SK-N-MC (cell line): ENCODE results near the gene CALD1.
A peak's percentile ranks its signal among the peaks of the same experiment; 100 is the strongest.

Experiments used
- DNase-seq: peaks from one replicate; pipeline ENCODE4 v3.0.0-alpha.2; 2011; ENCODE audit warnings: low read depth, low spot score
- H3K27ac ChIP-seq: fragments of 200-600 bp; sonication (generic); 2 replicates; pipeline ENCODE4 v1.5.1; 2016; ENCODE audit warnings: mixed run types
- H3K36me3 ChIP-seq: fragments of 200-600 bp; sonication (generic); 2 replicates; pipeline ENCODE4 v1.6.1; 2017; ENCODE audit warnings: antibody characterized with exemption, low read length, mixed read lengths; ENCODE audit not compliant: insufficient read depth
- H3K4me3 ChIP-seq: fragments of 200-600 bp; sonication (generic); 2 replicates; pipeline ENCODE4 v1.5.1; 2016
- H3K9ac ChIP-seq: fragments of 200-600 bp; sonication (generic); 2 replicates; pipeline ENCODE4 v1.8.0; 2017; ENCODE audit warnings: mixed run types, mixed read lengths; ENCODE audit not compliant: insufficient read length
- H3K9me3 ChIP-seq: fragments of 200-600 bp; sonication (generic); 2 replicates; pipeline ENCODE4 v1.6.1; 2017; ENCODE audit warnings: low read depth, mild to moderate bottlenecking, antibody characterized with exemption, low read length, moderate library complexity, mixed read lengths
- EZH2 ChIP-seq: fragments of 200-600 bp; sonication (generic); IDR thresholded peaks from one replicate; pipeline ENCODE4 v1.6.1; 2017; ENCODE audit warnings: antibody characterized with exemption
- FOXP2 ChIP-seq: optimal IDR thresholded peaks from 2 replicates; pipeline ENCODE3; 2011; ENCODE audit warnings: mild to moderate bottlenecking, moderate library complexity; ENCODE audit not compliant: insufficient read depth; ENCODE audit errors: extremely low read length, control extremely low read depth
- POLR2AphosphoS5 ChIP-seq: IDR thresholded peaks from 2 replicates; pipeline ENCODE4 v1.6.1; 2012; ENCODE audit warnings: mild to moderate bottlenecking, low read depth, low read length, borderline replicate concordance

Gene CALD1

GRCh38 chr7:134901389-134902020, 122.1 kb downstream of the CALD1 start:
- TF ChIP-seq EZH2 = no peak
- TF ChIP-seq FOXP2 = no peak
- TF ChIP-seq POLR2AphosphoS5 = no peak

DNA sequence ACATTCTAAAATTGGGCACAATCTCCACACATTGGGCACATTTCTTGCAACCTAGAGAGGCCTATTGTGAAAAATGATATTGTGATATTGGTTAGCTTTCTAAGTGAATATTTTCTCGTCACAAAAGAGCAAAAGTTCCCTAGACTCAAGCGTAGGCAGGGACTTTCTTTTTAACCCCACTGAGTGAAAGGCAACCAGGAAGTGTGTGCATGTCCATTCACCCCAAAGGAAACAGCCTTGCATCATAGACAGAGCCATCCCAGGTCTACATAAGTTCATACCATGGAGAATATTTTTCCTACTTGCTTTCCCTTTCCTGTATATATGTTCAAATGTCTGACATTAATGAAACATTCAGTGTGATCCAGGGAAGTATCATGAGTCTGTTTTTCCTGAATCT, 122.6 kb downstream of the CALD1 start:
- H3K9ac ChIP-seq = no peak overlapping the region
- H3K9me3 ChIP-seq = no peaks in the 10 kb centered on the region
- DNase-seq = no peak
- no peak for TF ChIP-seq EZH2
- TF ChIP-seq FOXP2 = no peak
- no peak for TF ChIP-seq POLR2AphosphoS5
- H3K27ac ChIP-seq = no peak overlapping the region
- H3K36me3 ChIP-seq = no peaks in the 10 kb centered on the region
- no peak overlapping the region for H3K4me3 ChIP-seq

More at GRCh38 chr7:134901389-134902020, 122.1 kb downstream of the CALD1 start:
- H3K36me3 ChIP-seq = no peaks in the 10 kb centered on the region
- no peak for DNase-seq
- no peak overlapping the region for H3K9ac ChIP-seq
- no peak overlapping the region for H3K27ac ChIP-seq
- no peaks in the 10 kb centered on the region for H3K9me3 ChIP-seq
- H3K4me3 ChIP-seq = no peak overlapping the region

GRCh38 chr7:134903073-134903790, 123.8 kb downstream of the CALD1 start:
- no peak for DNase-seq
- Histone ChIP-seq H3K9ac (no peak overlapping the region), H3K9me3 (no peaks in the 10 kb centered on the region), H3K36me3 (no peaks in the 10 kb centered on the region), H3K27ac (no peak overlapping the region), H3K4me3 (no peak overlapping the region)
- TF ChIP-seq FOXP2 (no peak), POLR2AphosphoS5 (no peak), EZH2 (no peak)

GRCh38 chr7:134905375-134905774, 125.9 kb downstream of the CALD1 start:
- Histone ChIP-seq H3K36me3 (no peaks in the 10 kb centered on the region), H3K4me3 (peak overlapping the region; percentile 35; the same call in 1 of the 2 replicates), H3K9me3 (no peaks in the 10 kb centered on the region), H3K9ac (no peak overlapping the region), H3K27ac (no peak overlapping the region)
- DNase-seq = peak; percentile 20
- TF ChIP-seq EZH2 (no peak), FOXP2 (no peak), POLR2AphosphoS5 (no peak)

GRCh38 chr7:134907000-134907399, 127.6 kb downstream of the CALD1 start:
- Histone ChIP-seq H3K4me3 (no peak overlapping the region), H3K9me3 (no peaks in the 10 kb centered on the region), H3K9ac (no peak overlapping the region), H3K36me3 (no peaks in the 10 kb centered on the region), H3K27ac (no peak overlapping the region)
- TF ChIP-seq EZH2 = no peak
- no peak for TF ChIP-seq POLR2AphosphoS5
- TF ChIP-seq FOXP2 = no peak
- DNase-seq = no peak

DNA sequence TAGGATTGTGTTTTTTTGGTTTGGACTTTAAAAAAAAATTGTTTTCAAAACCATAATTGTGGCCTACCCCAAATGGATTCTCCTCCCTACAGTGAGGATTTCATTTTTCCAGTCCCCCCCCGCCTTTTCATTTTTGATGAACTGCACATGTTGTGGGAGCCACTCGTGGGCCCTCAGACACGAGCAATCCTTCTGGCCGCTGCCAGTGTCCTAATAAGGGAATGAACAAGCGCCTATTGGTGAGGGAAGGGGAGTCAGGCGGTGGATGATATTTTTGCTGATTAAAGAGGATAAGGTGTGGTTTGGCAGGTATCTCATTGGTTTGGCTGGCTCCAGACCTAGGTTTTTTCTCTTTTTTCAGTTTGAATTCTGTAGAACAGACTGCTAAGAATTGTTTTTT, 128.2 kb downstream of the CALD1 start:
- no peak for TF ChIP-seq EZH2
- no peak for TF ChIP-seq POLR2AphosphoS5
- TF ChIP-seq FOXP2 = no peak
- no peak for DNase-seq
- Histone ChIP-seq H3K9me3 (no peaks in the 10 kb centered on the region), H3K4me3 (no peak overlapping the region), H3K27ac (no peak overlapping the region), H3K36me3 (no peaks in the 10 kb centered on the region), H3K9ac (no peak overlapping the region)

DNA sequence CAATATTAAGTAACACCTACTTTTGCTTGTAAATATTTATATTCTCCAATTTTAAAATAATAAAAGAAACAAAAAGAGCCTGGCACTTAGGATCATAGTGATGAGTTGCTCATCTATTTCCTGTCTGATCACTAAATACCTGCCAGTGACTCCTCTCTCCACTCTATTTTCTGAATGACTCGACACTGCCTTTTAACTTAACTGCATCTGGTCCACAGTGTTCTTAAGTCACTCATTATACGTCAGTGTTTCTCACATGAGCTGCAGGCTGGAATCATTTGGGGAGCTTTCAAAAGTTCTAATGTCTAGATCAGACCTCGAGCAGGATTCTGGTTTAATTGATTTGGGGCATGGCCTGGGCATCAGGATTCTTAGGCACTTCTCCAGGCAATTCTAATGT, 128.9 kb downstream of the CALD1 start:
- Histone ChIP-seq H3K27ac (no peak overlapping the region), H3K4me3 (no peak overlapping the region), H3K9ac (no peak overlapping the region), H3K9me3 (no peaks in the 10 kb centered on the region), H3K36me3 (no peaks in the 10 kb centered on the region)
- DNase-seq = no peak
- TF ChIP-seq EZH2 (no peak), POLR2AphosphoS5 (no peak), FOXP2 (no peak)

- H3K4me3 ChIP-seq = no peak overlapping the region
- H3K27ac ChIP-seq = no peak overlapping the region
- H3K36me3 ChIP-seq = no peaks in the 10 kb centered on the region
- no peak overlapping the region for H3K9ac ChIP-seq
- no peaks in the 10 kb centered on the region for H3K9me3 ChIP-seq
- TF ChIP-seq POLR2AphosphoS5 = no peak
- no peak for TF ChIP-seq FOXP2
- no peak for TF ChIP-seq EZH2
- DNase-seq = no peak
Measured at GRCh38 chr7:134910214-134910890, 130.9 kb downstream of the CALD1 start.

- Histone ChIP-seq H3K27ac (no peak overlapping the region), H3K9me3 (no peaks in the 10 kb centered on the region), H3K4me3 (no peak overlapping the region), H3K9ac (no peak overlapping the region), H3K36me3 (no peaks in the 10 kb centered on the region)
- no peak for TF ChIP-seq EZH2
- no peak for TF ChIP-seq FOXP2
- DNase-seq = no peak
Measured at GRCh38 chr7:134910968-134911367, 131.5 kb downstream of the CALD1 start.
